Liver (tissue), 9 donors: ENCODE measurements around the gene GPR18. TPM values are rescaled to one million over a fixed set of nuclear protein-coding genes. Genes with fewer than 3 reads are reported as not detected.
"Not testable (repeated sequence)": the region's sequence is repeated elsewhere in the genome, so short reads cannot be mapped to it uniquely, and the experiment has no call there.

Experiments used
- DNase-seq: peaks from one replicate; pipeline ENCODE4 v3.0.0-alpha.2; 2017; ENCODE audit warnings: low spot score
- H3K27ac ChIP-seq, 2 donors: one replicate each; pipeline ENCODE4 v1.7.0; 2013; ENCODE audit warnings: inconsistent platforms in 2 of 2, low read length in 2 of 2, control low read depth in 1 of 2, low read depth in 1 of 2, mild to moderate bottlenecking in 1 of 2
- H3K27me3 ChIP-seq, 4 donors: one replicate each; pipeline versions ENCODE4 v1.6.1 to v1.7.0; 2013; ENCODE audit warnings: low read length in 3 of 4, inconsistent platforms in 1 of 4, mild to moderate bottlenecking in 1 of 4, moderate library complexity in 1 of 4; ENCODE audit not compliant: control insufficient read depth in 4 of 4, insufficient read depth in 4 of 4
- H3K36me3 ChIP-seq, 4 donors: one replicate each; pipeline versions ENCODE4 v1.6.1 to v1.7.0; 2013; ENCODE audit warnings: low read length in 3 of 4, mild to moderate bottlenecking in 3 of 4, low read depth in 1 of 4, moderate library complexity in 1 of 4; ENCODE audit not compliant: control insufficient read depth in 4 of 4, insufficient read depth in 3 of 4
- H3K4me1 ChIP-seq, 4 donors: one replicate each; pipeline versions ENCODE4 v1.6.1 to v1.7.0; 2013; ENCODE audit warnings: low read length in 3 of 4, mild to moderate bottlenecking in 3 of 4, moderate library complexity in 1 of 4; ENCODE audit not compliant: control insufficient read depth in 4 of 4, insufficient read depth in 4 of 4
- H3K4me3 ChIP-seq, 3 donors: one replicate each; pipeline versions ENCODE4 v1.6.1 to v1.7.0; 2013; ENCODE audit warnings: low read length in 3 of 3, control low read depth in 1 of 3, low read depth in 1 of 3, mild to moderate bottlenecking in 1 of 3
- H3K9ac ChIP-seq, 2 donors: one replicate each; pipeline ENCODE4 v1.7.0; 2013; ENCODE audit warnings: low read length in 2 of 2, mild to moderate bottlenecking in 2 of 2, moderate library complexity in 2 of 2, control low read depth in 1 of 2, low read depth in 1 of 2
- H3K9me3 ChIP-seq, 4 donors: one replicate each; pipeline versions ENCODE4 v1.6.1 to v1.7.0; 2013; ENCODE audit warnings: low read length in 3 of 4; ENCODE audit not compliant: control insufficient read depth in 4 of 4
- EGR1 ChIP-seq, 2 donors: IDR thresholded peaks; 2 replicates each; pipeline ENCODE4 v1.6.1; 2016 to 2018; ENCODE audit warnings: antibody characterized with exemption in 2 of 2, low read depth in 2 of 2
- FOXA2 ChIP-seq: IDR thresholded peaks from 2 replicates; pipeline ENCODE4 v1.6.1; 2016; ENCODE audit warnings: antibody characterized with exemption
- GABPA ChIP-seq, 2 donors: IDR thresholded peaks in 1 of 2; conservative IDR thresholded peaks in 1 of 2; 2 replicates each; pipeline ENCODE4 v1.6.1; 2016; ENCODE audit warnings: antibody characterized with exemption in 2 of 2, mild to moderate bottlenecking in 1 of 2, moderate library complexity in 1 of 2
- HNF4A ChIP-seq, 2 donors: conservative IDR thresholded peaks; 2 replicates each; pipeline ENCODE4 v1.6.1; 2016; ENCODE audit warnings: antibody characterized with exemption in 2 of 2, mild to moderate bottlenecking in 2 of 2
- HNF4G ChIP-seq: IDR thresholded peaks from 2 replicates; pipeline ENCODE4 v1.6.1; 2016; ENCODE audit warnings: antibody characterized with exemption
- JUND ChIP-seq, 2 donors: IDR thresholded peaks; 2 replicates each; pipeline ENCODE4 v1.6.1; 2016; ENCODE audit warnings: antibody characterized with exemption in 2 of 2
- NR2F2 ChIP-seq: IDR thresholded peaks from 2 replicates; pipeline ENCODE4 v1.6.1; 2016; ENCODE audit warnings: antibody characterized with exemption
- RXRA ChIP-seq, 2 donors: IDR thresholded peaks; 2 replicates each; pipeline ENCODE4 v1.6.1; 2017 to 2018; ENCODE audit warnings: antibody characterized with exemption in 2 of 2, mild to moderate bottlenecking in 1 of 2
- SP1 ChIP-seq: IDR thresholded peaks from 2 replicates; pipeline ENCODE4 v1.6.1; 2018; ENCODE audit warnings: antibody characterized with exemption, mild to moderate bottlenecking
- TAF1 ChIP-seq: conservative IDR thresholded peaks from 2 replicates; pipeline ENCODE4 v1.6.1; 2016; ENCODE audit warnings: antibody characterized with exemption, mild to moderate bottlenecking
- YY1 ChIP-seq: IDR thresholded peaks from 2 replicates; pipeline ENCODE4 v1.6.1; 2016; ENCODE audit warnings: antibody characterized with exemption, mild to moderate bottlenecking
- WGBS: extraction: QIAGEN DNeasy Blood & Tissue Kit; methylation state at CpG from one replicate; pipeline ENCODE4 v1.1.7; 2013; 5-methylcytosine and 5-hydroxymethylcytosine counted together
- polyA plus RNA-seq, 2 donors: library from polyadenylated mRNA; stranded (reverse) in 1 of 2; unstranded in 1 of 2; fragments of 200-250 nt in 1 of 2; fragments of >200 nt in 1 of 2; fragmentation: Nextera tagmentation in 1 of 2; extraction: Ambion mirVana in 1 of 2; gene quantifications; one replicate each; pipeline versions ENCODE4 v1.2.1 to v1.2.3, GENCODE V29; 2013 to 2015
- total RNA-seq, 2 donors: library from RNA; depleted of rRNA; stranded (reverse); fragments of >200 nt; gene quantifications; one replicate each; pipeline ENCODE4 v1.2.3, GENCODE V29; 2014
- TF ChIP-seq, protein P1 (sequence below): IDR thresholded peaks from 2 replicates; pipeline ENCODE4 v1.6.1; 2016; ENCODE audit warnings: antibody characterized with exemption
- TF ChIP-seq, protein P2 (sequence below): IDR thresholded peaks from 2 replicates; pipeline ENCODE4 v1.6.1; 2016; ENCODE audit warnings: antibody characterized with exemption
- TF ChIP-seq, protein P3 (sequence below): fragments of 150-350 bp; IDR thresholded peaks from 2 replicates; pipeline ENCODE4 v1.5.1; 2017; ENCODE audit warnings: improper control_type of control experiment, low read depth, low read length; ENCODE audit not compliant: missing input control
- TF ChIP-seq, protein P4 (sequence below): IDR thresholded peaks from 2 replicates; pipeline ENCODE4 v1.6.1; 2016; ENCODE audit warnings: antibody characterized with exemption, mild to moderate bottlenecking
- donor health status: healthy.
- donor health status: healthy.
- donor health status: healthy.
- donor health status: healthy.
- donor health status: healthy.

Gene GPR18
- total and polyA plus RNA-seq, 4 donors, result 0.13 to 1.0 (median 0.41) TPM

DNA sequence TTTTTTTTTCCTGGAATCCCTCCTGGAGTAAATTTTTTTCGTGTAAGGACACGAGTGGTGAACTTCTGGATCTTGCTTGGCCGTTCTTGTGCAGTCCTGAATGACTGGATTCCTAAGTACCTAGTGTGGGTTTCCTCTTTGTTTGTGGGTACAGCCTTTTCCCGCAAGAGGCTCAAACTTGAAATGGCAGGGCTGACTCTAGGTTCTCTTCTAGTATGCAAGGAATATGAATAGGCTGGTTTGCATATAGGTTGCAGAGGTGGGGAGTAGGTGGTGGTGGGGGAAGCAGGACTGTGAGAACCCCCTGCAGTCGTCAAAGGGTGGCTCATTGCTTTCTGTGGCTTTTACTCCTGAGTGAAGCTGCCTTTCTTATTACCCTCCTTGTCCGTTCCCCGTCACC, 43.9 kb downstream of the GPR18 start:
- TF ChIP-seq RXRA (IDR thresholded peaks at IDR 0.05), result no peak
- TF ChIP-seq SP1, result no peak
- no peak for TF ChIP-seq YY1
- no peak overlapping the region for H3K4me3 ChIP-seq
- peaks cover 0 to 2% (median 0%) of the 10 kb centered on the region in 4 donors for H3K36me3 ChIP-seq
- peaks cover 9 to 19% (median 17%) of the 10 kb centered on the region in 4 donors for H3K4me1 ChIP-seq
- H3K9me3 ChIP-seq, result no peaks in the 10 kb centered on the region
- H3K27ac ChIP-seq, result no peak overlapping the region
- 85% methylated on average over 7 of the region's 7 CpGs for WGBS
- no peak overlapping the region for H3K9ac ChIP-seq
- DNase-seq, result no peak
- H3K27me3 ChIP-seq, result no peaks in the 10 kb centered on the region

DNA sequence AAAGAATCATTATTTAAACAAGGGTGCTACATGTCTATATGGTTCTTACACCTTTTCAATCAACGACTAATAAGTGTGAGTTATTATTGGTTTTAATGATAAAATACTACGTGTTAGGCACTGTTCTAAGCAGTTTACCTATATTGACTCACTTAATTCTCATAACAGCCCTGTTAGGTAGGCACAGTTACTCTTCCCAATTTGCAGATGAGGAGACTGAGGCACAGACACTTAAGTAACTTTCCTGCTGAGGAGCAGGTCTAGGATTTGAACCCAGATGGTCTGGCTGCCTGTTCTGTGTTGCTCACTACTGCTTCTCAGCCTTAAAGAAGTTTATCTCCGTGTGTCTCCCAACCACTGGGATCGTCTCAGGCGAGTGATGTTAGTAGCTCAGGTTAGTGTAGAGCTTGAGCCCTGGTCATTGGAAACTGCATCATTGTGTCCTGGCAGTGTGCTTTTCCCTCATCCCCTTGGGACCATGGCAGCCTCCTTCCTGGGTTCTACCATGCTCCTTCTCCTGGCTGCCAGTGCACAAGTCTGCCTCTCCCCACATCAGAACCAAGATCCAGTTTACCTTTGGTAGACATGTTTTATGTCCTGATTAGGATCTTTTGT, 46.7 kb downstream of the GPR18 start:
- no peaks in the 10 kb centered on the region for H3K4me1 ChIP-seq
- WGBS, result 96% methylated on average over 5 of the region's 5 CpGs

DNA sequence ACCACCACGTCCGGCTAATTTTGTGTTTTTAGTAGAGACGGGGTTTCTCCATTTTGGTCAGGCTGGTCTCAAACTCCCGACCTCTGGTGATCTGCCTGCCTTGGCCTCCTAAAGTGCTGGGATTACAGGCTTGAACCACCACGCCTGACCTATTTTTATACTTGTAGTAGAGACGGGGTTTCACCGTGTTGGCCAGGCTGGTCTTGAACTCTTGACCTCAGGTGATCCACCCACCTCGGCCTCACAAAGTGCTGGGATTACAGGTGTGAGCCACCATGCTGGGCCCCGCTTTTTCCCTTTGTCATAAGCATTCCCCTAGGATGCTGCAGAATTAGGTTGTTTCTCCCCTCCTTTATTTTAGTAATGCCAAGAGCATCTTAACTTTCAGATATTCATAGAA, 47.6 kb downstream of the GPR18 start:
- 86% methylated on average over 9 of the region's 9 CpGs for WGBS
- not testable (repeated sequence) for H3K4me3 ChIP-seq, H3K9me3 ChIP-seq, H3K27me3 ChIP-seq, DNase-seq, H3K27ac ChIP-seq, H3K9ac ChIP-seq, H3K4me1 ChIP-seq, H3K36me3 ChIP-seq

More for the DNA sequence above, 46.7 kb downstream of the GPR18 start:
- H3K9ac ChIP-seq, result no peak overlapping the region
- H3K4me3 ChIP-seq, result no peak overlapping the region
- H3K9me3 ChIP-seq, result no peaks in the 10 kb centered on the region
- peaks cover 0 to 6% (median 0%) of the 10 kb centered on the region in 4 donors for H3K36me3 ChIP-seq
- no peaks in the 10 kb centered on the region for H3K27me3 ChIP-seq
- DNase-seq, result no peak
- no peak overlapping the region for H3K27ac ChIP-seq
- TF ChIP-seq SP1 (no peak), FOXA2 (no peak)

DNA sequence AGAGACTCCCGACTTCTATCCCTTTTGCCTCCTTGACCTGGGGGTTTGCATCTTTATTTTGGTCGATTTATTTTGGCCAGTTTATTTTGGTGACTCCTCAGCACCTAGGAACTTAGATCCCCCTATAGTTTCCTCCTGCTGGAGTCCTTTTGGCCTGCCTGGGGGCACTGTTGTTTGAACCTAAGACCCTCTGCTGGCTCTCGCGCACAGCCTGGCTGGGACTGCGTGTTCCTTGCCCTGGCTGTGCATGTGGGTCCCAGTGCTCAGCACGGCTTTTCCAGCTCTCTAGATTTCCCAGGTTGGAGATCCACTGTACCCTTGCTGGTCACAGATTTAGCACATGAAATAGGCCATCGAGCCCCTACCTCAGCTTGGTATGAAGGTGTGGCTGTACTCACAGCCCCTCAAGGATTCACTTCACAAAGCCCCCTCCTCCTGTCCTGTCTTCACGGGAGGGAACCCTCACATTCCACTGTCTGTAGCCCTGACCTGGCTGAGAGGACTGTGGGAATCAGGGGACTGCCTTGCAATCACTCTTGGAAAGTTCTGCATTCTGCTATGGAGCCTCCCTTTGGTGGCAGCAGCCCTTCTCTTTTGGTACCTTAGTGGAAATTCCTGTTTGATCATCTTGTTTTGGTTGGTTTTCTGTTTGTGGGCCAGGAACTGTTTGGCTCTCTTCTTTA, 49.2 kb downstream of the GPR18 start:
- Histone ChIP-seq H3K4me1 (peaks cover 0 to 10% (median 4%) of the 10 kb centered on the region in 4 donors), H3K27me3 (no peaks in the 10 kb centered on the region), H3K9ac (no peak overlapping the region), H3K27ac (no peak overlapping the region), H3K9me3 (no peaks in the 10 kb centered on the region), H3K4me3 (no peak overlapping the region), H3K36me3 (peaks cover 0 to 7% (median 3%) of the 10 kb centered on the region in 4 donors)
- DNase-seq, result no peak
- WGBS, result 93% methylated on average over 8 of the region's 8 CpGs
- TF ChIP-seq HNF4G (no peak), NR2F2 (no peak), SP1 (no peak), TAF1 (no peak), HNF4A (conservative IDR thresholded peaks at IDR 0.05) (no peak), EGR1 (IDR thresholded peaks at IDR 0.05; ENCODE audit: low read depth in 2 of 2) (no peak), GABPA (IDR thresholded peaks at IDR 0.05 in 1 of 2, conservative IDR thresholded peaks at IDR 0.05 in 1 of 2) (no peak), RXRA (IDR thresholded peaks at IDR 0.05) (no peak), JUND (IDR thresholded peaks at IDR 0.05) (no peak), YY1 (no peak), FOXA2 (no peak)
- TF ChIP-seq, protein P1, sequence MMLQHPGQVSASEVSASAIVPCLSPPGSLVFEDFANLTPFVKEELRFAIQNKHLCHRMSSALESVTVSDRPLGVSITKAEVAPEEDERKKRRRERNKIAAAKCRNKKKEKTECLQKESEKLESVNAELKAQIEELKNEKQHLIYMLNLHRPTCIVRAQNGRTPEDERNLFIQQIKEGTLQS, result no peak
- TF ChIP-seq, protein P2, sequence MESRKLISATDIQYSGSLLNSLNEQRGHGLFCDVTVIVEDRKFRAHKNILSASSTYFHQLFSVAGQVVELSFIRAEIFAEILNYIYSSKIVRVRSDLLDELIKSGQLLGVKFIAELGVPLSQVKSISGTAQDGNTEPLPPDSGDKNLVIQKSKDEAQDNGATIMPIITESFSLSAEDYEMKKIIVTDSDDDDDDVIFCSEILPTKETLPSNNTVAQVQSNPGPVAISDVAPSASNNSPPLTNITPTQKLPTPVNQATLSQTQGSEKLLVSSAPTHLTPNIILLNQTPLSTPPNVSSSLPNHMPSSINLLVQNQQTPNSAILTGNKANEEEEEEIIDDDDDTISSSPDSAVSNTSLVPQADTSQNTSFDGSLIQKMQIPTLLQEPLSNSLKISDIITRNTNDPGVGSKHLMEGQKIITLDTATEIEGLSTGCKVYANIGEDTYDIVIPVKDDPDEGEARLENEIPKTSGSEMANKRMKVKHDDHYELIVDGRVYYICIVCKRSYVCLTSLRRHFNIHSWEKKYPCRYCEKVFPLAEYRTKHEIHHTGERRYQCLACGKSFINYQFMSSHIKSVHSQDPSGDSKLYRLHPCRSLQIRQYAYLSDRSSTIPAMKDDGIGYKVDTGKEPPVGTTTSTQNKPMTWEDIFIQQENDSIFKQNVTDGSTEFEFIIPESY, result no peak
- TF ChIP-seq, protein P3, sequence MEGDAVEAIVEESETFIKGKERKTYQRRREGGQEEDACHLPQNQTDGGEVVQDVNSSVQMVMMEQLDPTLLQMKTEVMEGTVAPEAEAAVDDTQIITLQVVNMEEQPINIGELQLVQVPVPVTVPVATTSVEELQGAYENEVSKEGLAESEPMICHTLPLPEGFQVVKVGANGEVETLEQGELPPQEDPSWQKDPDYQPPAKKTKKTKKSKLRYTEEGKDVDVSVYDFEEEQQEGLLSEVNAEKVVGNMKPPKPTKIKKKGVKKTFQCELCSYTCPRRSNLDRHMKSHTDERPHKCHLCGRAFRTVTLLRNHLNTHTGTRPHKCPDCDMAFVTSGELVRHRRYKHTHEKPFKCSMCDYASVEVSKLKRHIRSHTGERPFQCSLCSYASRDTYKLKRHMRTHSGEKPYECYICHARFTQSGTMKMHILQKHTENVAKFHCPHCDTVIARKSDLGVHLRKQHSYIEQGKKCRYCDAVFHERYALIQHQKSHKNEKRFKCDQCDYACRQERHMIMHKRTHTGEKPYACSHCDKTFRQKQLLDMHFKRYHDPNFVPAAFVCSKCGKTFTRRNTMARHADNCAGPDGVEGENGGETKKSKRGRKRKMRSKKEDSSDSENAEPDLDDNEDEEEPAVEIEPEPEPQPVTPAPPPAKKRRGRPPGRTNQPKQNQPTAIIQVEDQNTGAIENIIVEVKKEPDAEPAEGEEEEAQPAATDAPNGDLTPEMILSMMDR, result no peak
- TF ChIP-seq, protein P4, sequence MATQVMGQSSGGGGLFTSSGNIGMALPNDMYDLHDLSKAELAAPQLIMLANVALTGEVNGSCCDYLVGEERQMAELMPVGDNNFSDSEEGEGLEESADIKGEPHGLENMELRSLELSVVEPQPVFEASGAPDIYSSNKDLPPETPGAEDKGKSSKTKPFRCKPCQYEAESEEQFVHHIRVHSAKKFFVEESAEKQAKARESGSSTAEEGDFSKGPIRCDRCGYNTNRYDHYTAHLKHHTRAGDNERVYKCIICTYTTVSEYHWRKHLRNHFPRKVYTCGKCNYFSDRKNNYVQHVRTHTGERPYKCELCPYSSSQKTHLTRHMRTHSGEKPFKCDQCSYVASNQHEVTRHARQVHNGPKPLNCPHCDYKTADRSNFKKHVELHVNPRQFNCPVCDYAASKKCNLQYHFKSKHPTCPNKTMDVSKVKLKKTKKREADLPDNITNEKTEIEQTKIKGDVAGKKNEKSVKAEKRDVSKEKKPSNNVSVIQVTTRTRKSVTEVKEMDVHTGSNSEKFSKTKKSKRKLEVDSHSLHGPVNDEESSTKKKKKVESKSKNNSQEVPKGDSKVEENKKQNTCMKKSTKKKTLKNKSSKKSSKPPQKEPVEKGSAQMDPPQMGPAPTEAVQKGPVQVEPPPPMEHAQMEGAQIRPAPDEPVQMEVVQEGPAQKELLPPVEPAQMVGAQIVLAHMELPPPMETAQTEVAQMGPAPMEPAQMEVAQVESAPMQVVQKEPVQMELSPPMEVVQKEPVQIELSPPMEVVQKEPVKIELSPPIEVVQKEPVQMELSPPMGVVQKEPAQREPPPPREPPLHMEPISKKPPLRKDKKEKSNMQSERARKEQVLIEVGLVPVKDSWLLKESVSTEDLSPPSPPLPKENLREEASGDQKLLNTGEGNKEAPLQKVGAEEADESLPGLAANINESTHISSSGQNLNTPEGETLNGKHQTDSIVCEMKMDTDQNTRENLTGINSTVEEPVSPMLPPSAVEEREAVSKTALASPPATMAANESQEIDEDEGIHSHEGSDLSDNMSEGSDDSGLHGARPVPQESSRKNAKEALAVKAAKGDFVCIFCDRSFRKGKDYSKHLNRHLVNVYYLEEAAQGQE, result no peak
